Keratinocyte (primary cell): ENCODE data around the gene CUEDC2. TPM values are rescaled to one million over a fixed set of nuclear protein-coding genes. Genes with fewer than 3 reads are reported as not detected.
A peak's percentile ranks its signal among the peaks of the same experiment; 100 is the strongest.

Source experiments
- DNase-seq: peaks from one replicate; pipeline ENCODE4 v3.0.0-alpha.2; 2011; ENCODE audit warnings: low read depth, missing footprints, low spot score
- FAIRE-seq: peaks from 2 replicates; lab custom pipeline; 2011; peaks lifted over from hg19 to GRCh38; lab: Jason Lieb, UNC
- H2AFZ ChIP-seq: 2 replicates; pipeline ENCODE4 v1.6.0; 2012; ENCODE audit warnings: low read length, control low read depth, inconsistent platforms; ENCODE audit not compliant: control insufficient read depth
- H3K27ac ChIP-seq: 2 replicates; pipeline ENCODE4 v1.5.1; 2011; ENCODE audit warnings: low read length; ENCODE audit not compliant: control insufficient read depth, insufficient read depth
- H3K27me3 ChIP-seq: 3 replicates; pipeline ENCODE4 v1.6.0; 2011; ENCODE audit warnings: low read length; ENCODE audit not compliant: control insufficient read depth, insufficient read depth; ENCODE audit errors: extremely low read depth
- H3K36me3 ChIP-seq, 2 experiments: 2 replicates in 1 of 2; 3 replicates in 1 of 2; pipeline ENCODE4 v1.5.1; 2011; ENCODE audit warnings: low read length in 2 of 2, mild to moderate bottlenecking in 1 of 2; ENCODE audit not compliant: control insufficient read depth in 2 of 2, insufficient read depth in 2 of 2; ENCODE audit errors: extremely low read depth in 1 of 2
- H3K4me1 ChIP-seq: 3 replicates; pipeline ENCODE4 v1.5.1; 2011; ENCODE audit warnings: low read length; ENCODE audit not compliant: control insufficient read depth, insufficient read depth; ENCODE audit errors: extremely low read depth
- H3K4me2 ChIP-seq: 3 replicates; pipeline ENCODE4 v1.6.0; 2011; ENCODE audit warnings: low read depth, low read length; ENCODE audit not compliant: control insufficient read depth, insufficient read depth; ENCODE audit errors: extremely low read depth
- H3K4me3 ChIP-seq, 3 experiments: fragments of 200-600 bp in 1 of 3; sonication (generic) in 1 of 3; 2 replicates in 2 of 3; 3 replicates in 1 of 3; pipeline ENCODE4 v1.5.1; 2011 to 2016; ENCODE audit warnings: low read length in 3 of 3, mild to moderate bottlenecking in 3 of 3, control low read depth in 2 of 3, inconsistent platforms in 1 of 3, low read depth in 1 of 3, mixed read lengths in 1 of 3, mixed run types in 1 of 3, moderate library complexity in 1 of 3; ENCODE audit not compliant: control insufficient read depth in 2 of 3, insufficient read depth in 2 of 3; ENCODE audit errors: extremely low read depth in 1 of 3
- H3K79me2 ChIP-seq: 2 replicates; pipeline ENCODE4 v1.6.0; 2012; ENCODE audit warnings: low read length; ENCODE audit not compliant: control insufficient read depth, insufficient read depth
- H3K9ac ChIP-seq: 3 replicates; pipeline ENCODE4 v1.6.0; 2011; ENCODE audit warnings: low read length; ENCODE audit not compliant: control insufficient read depth, insufficient read depth; ENCODE audit errors: extremely low read depth
- H3K9me1 ChIP-seq: 3 replicates; pipeline ENCODE4 v1.6.0; 2011; ENCODE audit warnings: low read length; ENCODE audit not compliant: control insufficient read depth, insufficient read depth; ENCODE audit errors: extremely low read depth
- H3K9me3 ChIP-seq: 2 replicates; pipeline ENCODE4 v1.5.1; 2012; ENCODE audit warnings: low read depth, low read length; ENCODE audit not compliant: control insufficient read depth
- H4K20me1 ChIP-seq: 3 replicates; pipeline ENCODE4 v1.6.0; 2011; ENCODE audit warnings: low read length; ENCODE audit not compliant: control insufficient read depth, insufficient read depth; ENCODE audit errors: extremely low read depth
- CTCF ChIP-seq, 3 experiments: IDR thresholded peaks in 1 of 3; conservative IDR thresholded peaks in 1 of 3; optimal IDR thresholded peaks in 1 of 3; 2 replicates in 2 of 3; 3 replicates in 1 of 3; pipeline versions ENCODE3 to v1.5.1; 2011; ENCODE audit warnings: low read length in 3 of 3, mild to moderate bottlenecking in 3 of 3, moderate library complexity in 2 of 3, control low read depth in 1 of 3, inconsistent platforms in 1 of 3; ENCODE audit not compliant: insufficient read depth in 2 of 3; ENCODE audit errors: extremely low read depth in 1 of 3
- EZH2 ChIP-seq: IDR thresholded peaks from one replicate; pipeline ENCODE4 v1.6.1; 2012; ENCODE audit warnings: inconsistent platforms, mild to moderate bottlenecking, low read length, moderate library complexity
- dilution Hi-C: fragments of 300-500 bp; cut with MboI; formaldehyde crosslinking; loops from one replicate; pipeline ENCODE4 v1.7.0; 2020; ENCODE audit warnings: low sequenced_read_pairs; ENCODE audit not compliant: extremely low pct_ligation_motif_present
- polyA plus RNA-seq, 5 experiments: library from polyadenylated mRNA; depleted of rRNA in 3 of 5; stranded (reverse) in 3 of 5; stranded (forward) in 1 of 5; unstranded in 1 of 5; fragments of >200 nt; gene quantifications; 1 replicate in 1 of 5; 2 replicates in 3 of 5; 3 replicates in 1 of 5; pipeline versions ENCODE4 v1.2.1 to v1.2.3, GENCODE V29; 2011 to 2012; ENCODE audit warnings: missing spikeins in 2 of 5, low read depth in 1 of 5, low replicate concordance in 1 of 5

Gene CUEDC2
- polyA plus RNA-seq, 1 donor (not counting 4 experiments of a cell fraction or from before 2014, with no cell fraction given): 46.6 TPM

GRCh38 chr10:102435529-102436233 lies 3.3 kb upstream of the CUEDC2 start:
- no peaks in the 10 kb centered on the region for H3K36me3 ChIP-seq
- H3K9me3 ChIP-seq: no peaks in the 10 kb centered on the region
- peaks cover 6% of the 10 kb centered on the region for H3K4me1 ChIP-seq
- H3K79me2 ChIP-seq: peaks cover 10% of the 10 kb centered on the region
- dilution Hi-C loops: no loop called here
- peak overlapping the region; percentile 27 for H3K4me2 ChIP-seq
- TF ChIP-seq CTCF (optimal IDR thresholded peaks at IDR 0.05 in 1 of 3, IDR thresholded peaks at IDR 0.05 in 1 of 3, conservative IDR thresholded peaks at IDR 0.05 in 1 of 3; ENCODE audit: extremely low read depth in 1 of 3, insufficient read depth in 2 of 3, low read length in 3 of 3) (no peak), EZH2 (peak; percentile 12)
- no peak overlapping the region for H3K27ac ChIP-seq
- H3K9me1 ChIP-seq: no peaks in the 10 kb centered on the region
- H3K27me3 ChIP-seq: peaks cover 20% of the 10 kb centered on the region
- DNase-seq (no peak), FAIRE-seq (no peak)
- no peak overlapping the region for H2AFZ ChIP-seq
- H4K20me1 ChIP-seq: no peaks in the 10 kb centered on the region
- no peak overlapping the region for H3K9ac ChIP-seq
- H3K4me3 ChIP-seq: no peak overlapping the region

- no peaks in the 10 kb centered on the region for H3K9me3 ChIP-seq
- H3K79me2 ChIP-seq: peaks cover 10% of the 10 kb centered on the region
- H3K4me1 ChIP-seq: peaks cover 6% of the 10 kb centered on the region
- no peak for DNase-seq
- TF ChIP-seq EZH2 (peak; percentile 28), CTCF (optimal IDR thresholded peaks at IDR 0.05 in 1 of 3, IDR thresholded peaks at IDR 0.05 in 1 of 3, conservative IDR thresholded peaks at IDR 0.05 in 1 of 3; ENCODE audit: extremely low read depth in 1 of 3, insufficient read depth in 2 of 3, low read length in 3 of 3) (no peak)
- H3K4me2 ChIP-seq: no peak overlapping the region
- dilution Hi-C loops: no loop called here
- no peak overlapping the region for H2AFZ ChIP-seq
- H4K20me1 ChIP-seq: no peaks in the 10 kb centered on the region
- no peak overlapping the region for H3K4me3 ChIP-seq
- FAIRE-seq: no peak
- no peaks in the 10 kb centered on the region for H3K36me3 ChIP-seq
- no peak overlapping the region for H3K9ac ChIP-seq
- no peak overlapping the region for H3K27ac ChIP-seq
- H3K9me1 ChIP-seq: no peaks in the 10 kb centered on the region
- H3K27me3 ChIP-seq: peaks cover 20% of the 10 kb centered on the region
Observed at GRCh38 chr10:102435133-102435497, 2.7 kb upstream of the CUEDC2 start.
